GM12878 (cell line): Measurements from ENCODE around the gene RNU2-1. TPM values are rescaled to one million over a fixed set of nuclear protein-coding genes. Genes with fewer than 3 reads are reported as not detected.

Experiments used
- ATAC-seq: fragments of 200-7000 bp; cut with Tn5 transposase; 3 replicates; pipeline ENCODE4 v1.9.1; 2020; ENCODE audit warnings: mild to moderate bottlenecking, moderate library complexity
- BruUV-seq: library from RNA; stranded (reverse); fragments of 400-500 nt; replicated peaks from 2 replicates; lab custom pipeline; 2021; lab: Mats Ljungman, UMichigan
- CTCF ChIA-PET: fragments of 300-600 bp; sonication (Branson Sonifier 250); formaldehyde crosslinking; extraction: SDS; loops from one replicate; lab custom pipeline; 2021; ENCODE audit warnings: inconsistent platforms; lab: Yijun Ruan, JAX
- POLR2A ChIA-PET: fragments of 350-600 bp; formaldehyde crosslinking; extraction: SDS; loops from one replicate; lab custom pipeline; 2021; ENCODE audit warnings: inconsistent platforms; lab: Charles Lee
- RAD21 ChIA-PET: fragments of 300-600 bp; sonication (Branson Sonifier 250); formaldehyde crosslinking; loops from one replicate; lab custom pipeline; 2023; ENCODE audit warnings: antibody characterized with exemption; ENCODE audit not compliant: unreplicated experiment; lab: Charles Lee
- SMC1A ChIA-PET: fragments of 300-600 bp; sonication (Branson Sonifier 250); formaldehyde crosslinking; loops from one replicate; lab custom pipeline; 2023; ENCODE audit not compliant: unreplicated experiment, uncharacterized antibody; lab: Charles Lee
- DNase-seq: peaks from one replicate; pipeline ENCODE4 v3.0.0-alpha.2; 2011; ENCODE audit warnings: low read depth, low spot score
- FAIRE-seq: peaks from 3 replicates; lab custom pipeline; 2011; peaks lifted over from hg19 to GRCh38; lab: Jason Lieb, UNC
- H2AFZ ChIP-seq: 2 replicates; pipeline ENCODE4 v1.6.0; 2011; ENCODE audit warnings: low read depth, low read length, control low read depth; ENCODE audit not compliant: control insufficient read depth
- H3K27ac ChIP-seq: 2 replicates; pipeline ENCODE4 v1.5.1; 2011; ENCODE audit warnings: control low read depth; ENCODE audit not compliant: control insufficient read depth, insufficient read depth
- H3K27me3 ChIP-seq, 2 experiments: replicated peaks in 1 of 2; 2 replicates each; pipeline versions ENCODE4 v1.6.0 to v1.6.1; 2011; ENCODE audit warnings: low read length in 1 of 2; ENCODE audit not compliant: control insufficient read depth in 2 of 2, insufficient read depth in 2 of 2
- H3K36me3 ChIP-seq, 2 experiments: 2 replicates each; pipeline ENCODE4 v1.5.1; 2011; ENCODE audit warnings: low read length in 1 of 2; ENCODE audit not compliant: control insufficient read depth in 2 of 2, insufficient read depth in 2 of 2
- H3K4me1 ChIP-seq: 2 replicates; pipeline ENCODE4 v1.6.1; 2011; ENCODE audit warnings: mild to moderate bottlenecking, low read length, moderate library complexity, mixed read lengths; ENCODE audit not compliant: control insufficient read depth, insufficient read depth
- H3K4me2 ChIP-seq: 2 replicates; pipeline ENCODE4 v1.6.0; 2011; ENCODE audit warnings: control low read depth; ENCODE audit not compliant: control insufficient read depth, insufficient read depth
- H3K4me3 ChIP-seq: fragments of 200-600 bp; sonication (generic); 2 replicates; pipeline ENCODE4 v1.5.1; 2016
- H3K79me2 ChIP-seq: 2 replicates; pipeline ENCODE4 v1.6.0; 2011; ENCODE audit warnings: low read length; ENCODE audit not compliant: control insufficient read depth, insufficient read depth
- H3K9ac ChIP-seq: 2 replicates; pipeline ENCODE4 v1.8.0; 2011; ENCODE audit warnings: low read length, control low read depth, mixed read lengths; ENCODE audit not compliant: control insufficient read depth, insufficient read depth
- H3K9me3 ChIP-seq: replicated peaks from 3 replicates; pipeline ENCODE4 v1.5.1; 2011; ENCODE audit warnings: mild to moderate bottlenecking, low read length; ENCODE audit not compliant: control insufficient read depth, insufficient read depth
- H4K20me1 ChIP-seq: 2 replicates; pipeline ENCODE4 v1.6.0; 2011; ENCODE audit not compliant: control insufficient read depth, insufficient read depth
- BHLHE40 ChIP-seq, 2 experiments: fragments of 450-650 bp in 1 of 2; IDR thresholded peaks; 2 replicates each; pipeline ENCODE4 v1.6.1; 2011 to 2017; ENCODE audit warnings: low read depth in 2 of 2, borderline replicate concordance in 1 of 2, improper control_type of control experiment in 1 of 2, low read length in 1 of 2, mild to moderate bottlenecking in 1 of 2
- CBX3 ChIP-seq: fragments of 200-600 bp; sonication (generic); IDR thresholded peaks from 2 replicates; pipeline ENCODE4 v1.6.1; 2016; ENCODE audit warnings: low read depth, borderline replicate concordance
- CHD1 ChIP-seq: IDR thresholded peaks from 2 replicates; pipeline ENCODE4 v1.6.1; 2012; ENCODE audit warnings: low read depth, low read length, improper control_type of control experiment
- CREM ChIP-seq: IDR thresholded peaks from 2 replicates; pipeline ENCODE4 v1.6.1; 2014; ENCODE audit warnings: antibody characterized with exemption, low read depth
- FOXM1 ChIP-seq: IDR thresholded peaks from 2 replicates; pipeline ENCODE4 v1.6.1; 2012; ENCODE audit warnings: low read depth, mild to moderate bottlenecking, inconsistent platforms, low read length, moderate library complexity
- IKZF1 ChIP-seq: fragments of 450-650 bp; conservative IDR thresholded peaks from 2 replicates; pipeline ENCODE4 v1.6.1; 2017; ENCODE audit warnings: antibody characterized with exemption, mild to moderate bottlenecking
- IKZF2 ChIP-seq, 2 experiments: fragments of 450-650 bp; IDR thresholded peaks; 2 replicates each; pipeline ENCODE4 v1.6.1; 2017; ENCODE audit warnings: mild to moderate bottlenecking in 2 of 2, moderate library complexity in 2 of 2
- JUND ChIP-seq: IDR thresholded peaks from 2 replicates; pipeline ENCODE4 v1.6.1; 2012; ENCODE audit warnings: low read depth, mild to moderate bottlenecking, low read length, improper control_type of control experiment, moderate library complexity
- MTA3 ChIP-seq: IDR thresholded peaks from 2 replicates; pipeline ENCODE4 v1.6.1; 2012; ENCODE audit warnings: low read length, inconsistent platforms, borderline replicate concordance
- NFYA ChIP-seq: IDR thresholded peaks from 2 replicates; pipeline ENCODE4 v1.6.1; 2011; ENCODE audit warnings: low read depth, mild to moderate bottlenecking, low read length, improper control_type of control experiment, borderline replicate concordance
- NRF1 ChIP-seq: conservative IDR thresholded peaks from 2 replicates; pipeline ENCODE4 v1.6.1; 2011; ENCODE audit warnings: mild to moderate bottlenecking, low read depth, low read length, improper control_type of control experiment
- RELA ChIP-seq: fragments of 450-650 bp; IDR thresholded peaks from 2 replicates; pipeline ENCODE4 v1.8.0; 2014; ENCODE audit warnings: borderline replicate concordance; ENCODE audit not compliant: partially characterized antibody
- SMAD1 ChIP-seq: fragments of 450-650 bp; IDR thresholded peaks from 2 replicates; pipeline ENCODE4 v1.6.1; 2018; ENCODE audit warnings: mild to moderate bottlenecking, low read depth; ENCODE audit not compliant: partially characterized antibody
- SP1 ChIP-seq: IDR thresholded peaks from one replicate; pipeline ENCODE4 v1.6.1; 2011; ENCODE audit warnings: low read depth, low read length
- TBL1XR1 ChIP-seq: IDR thresholded peaks from 2 replicates; pipeline ENCODE4 v1.6.1; 2012; ENCODE audit warnings: low read depth, low read length, improper control_type of control experiment
- WGBS: methylation state at CpG from one replicate; pipeline ENCODE4 v1.1.6; 2016; ENCODE audit warnings: low lambda C conversion rate; ENCODE audit not compliant: insufficient replicate concordance, insufficient coverage; ENCODE audit errors: missing lambda C conversion rate; 5-methylcytosine and 5-hydroxymethylcytosine counted together
- in situ Hi-C: fragments of 300-500 bp; cut with MboI; formaldehyde crosslinking; loops from 9 replicates; pipeline ENCODE4 v1.14.3; 2018; ENCODE audit warnings: mixed read lengths
- intact Hi-C: fragments of 100-400 bp; cut with micrococcal nuclease; formaldehyde crosslinking; loops from one replicate; pipeline ENCODE4 v1.14.2; 2022; ENCODE audit not compliant: unreplicated experiment
- polyA plus RNA-seq, 11 experiments: library from polyadenylated mRNA; depleted of rRNA in 4 of 11; unstranded in 6 of 11; stranded (reverse) in 5 of 11; fragments of >200 nt; fragmentation: Nextera tagmentation in 4 of 11; fragmentation: Illumina TruSeq in 1 of 11; extraction: Ambion mirVana in 4 of 11; extraction: Trizol in 1 of 11; gene quantifications; 1 replicate in 1 of 11; 2 replicates in 10 of 11; pipeline versions ENCODE4 v1.2.1 to v1.2.3, GENCODE V29; 2011 to 2016; ENCODE audit warnings: inconsistent platforms in 2 of 11, missing spikeins in 2 of 11, low read depth in 1 of 11
- total RNA-seq, 4 experiments: library from RNA; depleted of rRNA in 3 of 4; stranded (reverse); fragments of >200 nt in 3 of 4; fragmentation: Illumina TruSeq in 1 of 4; extraction: Trizol in 1 of 4; gene quantifications; 2 replicates each; pipeline versions ENCODE4 v1.2.1 to v1.2.3, GENCODE V29; 2013 to 2021
- TF ChIP-seq, protein P1 (sequence below): fragments of 450-650 bp; IDR thresholded peaks from 2 replicates; pipeline ENCODE4 v1.6.1; 2016; ENCODE audit warnings: mild to moderate bottlenecking
- TF ChIP-seq, protein P2 (sequence below): fragments of 450-650 bp; IDR thresholded peaks from 2 replicates; pipeline ENCODE4 v1.6.1; 2017; ENCODE audit warnings: borderline replicate concordance
- TF ChIP-seq, protein P3 (sequence below): fragments of 450-650 bp; IDR thresholded peaks from 2 replicates; pipeline ENCODE4 v1.6.1; 2017; ENCODE audit warnings: mild to moderate bottlenecking, low read depth, inconsistent platforms; ENCODE audit not compliant: poor library complexity, severe bottlenecking

RNU2-1 gene
- total and polyA plus RNA-seq, 10 of the 15 experiments (the other 5 are each of a cell fraction or from before 2014, with no cell fraction given), result 17.5 to 9,631 (median 17.7) TPM; not detected in 7

DNA sequence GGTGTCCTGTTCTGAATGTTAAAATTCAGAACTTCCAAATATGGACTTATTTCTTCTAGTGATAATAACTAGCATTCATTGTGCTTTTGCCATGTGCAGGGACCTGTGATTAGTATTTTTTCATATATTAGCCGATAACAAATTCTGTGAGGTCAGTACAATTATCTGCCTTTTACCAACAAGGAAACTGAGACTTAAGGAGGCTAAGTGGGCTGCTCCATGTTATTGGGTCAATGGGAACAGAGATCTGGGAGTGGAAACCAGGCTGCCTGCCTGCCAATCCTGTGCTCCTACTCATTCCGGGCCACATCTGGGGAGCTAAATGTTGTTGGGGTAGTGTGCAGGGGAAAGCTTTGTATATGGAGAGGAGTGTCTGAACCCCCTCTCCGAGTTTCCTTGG is 18.4 kb downstream of the RNU2-1 start (continued):
- no peak for TF ChIP-seq NFYA
- no peak for TF ChIP-seq IKZF2 (IDR thresholded peaks at IDR 0.05)
- TF ChIP-seq CREM, result no peak
- TF ChIP-seq, protein P1, sequence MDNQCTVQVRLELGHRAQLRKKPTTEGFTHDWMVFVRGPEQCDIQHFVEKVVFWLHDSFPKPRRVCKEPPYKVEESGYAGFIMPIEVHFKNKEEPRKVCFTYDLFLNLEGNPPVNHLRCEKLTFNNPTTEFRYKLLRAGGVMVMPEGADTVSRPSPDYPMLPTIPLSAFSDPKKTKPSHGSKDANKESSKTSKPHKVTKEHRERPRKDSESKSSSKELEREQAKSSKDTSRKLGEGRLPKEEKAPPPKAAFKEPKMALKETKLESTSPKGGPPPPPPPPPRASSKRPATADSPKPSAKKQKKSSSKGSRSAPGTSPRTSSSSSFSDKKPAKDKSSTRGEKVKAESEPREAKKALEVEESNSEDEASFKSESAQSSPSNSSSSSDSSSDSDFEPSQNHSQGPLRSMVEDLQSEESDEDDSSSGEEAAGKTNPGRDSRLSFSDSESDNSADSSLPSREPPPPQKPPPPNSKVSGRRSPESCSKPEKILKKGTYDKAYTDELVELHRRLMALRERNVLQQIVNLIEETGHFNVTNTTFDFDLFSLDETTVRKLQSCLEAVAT, result no peak
- TF ChIP-seq, protein P2, sequence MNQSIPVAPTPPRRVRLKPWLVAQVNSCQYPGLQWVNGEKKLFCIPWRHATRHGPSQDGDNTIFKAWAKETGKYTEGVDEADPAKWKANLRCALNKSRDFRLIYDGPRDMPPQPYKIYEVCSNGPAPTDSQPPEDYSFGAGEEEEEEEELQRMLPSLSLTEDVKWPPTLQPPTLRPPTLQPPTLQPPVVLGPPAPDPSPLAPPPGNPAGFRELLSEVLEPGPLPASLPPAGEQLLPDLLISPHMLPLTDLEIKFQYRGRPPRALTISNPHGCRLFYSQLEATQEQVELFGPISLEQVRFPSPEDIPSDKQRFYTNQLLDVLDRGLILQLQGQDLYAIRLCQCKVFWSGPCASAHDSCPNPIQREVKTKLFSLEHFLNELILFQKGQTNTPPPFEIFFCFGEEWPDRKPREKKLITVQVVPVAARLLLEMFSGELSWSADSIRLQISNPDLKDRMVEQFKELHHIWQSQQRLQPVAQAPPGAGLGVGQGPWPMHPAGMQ, result no peak
- TF ChIP-seq FOXM1, result no peak
- no peak for TF ChIP-seq TBL1XR1
- TF ChIP-seq BHLHE40 (IDR thresholded peaks at IDR 0.05; ENCODE audit: borderline replicate concordance in 1 of 2, low read depth in 2 of 2, low read length in 1 of 2), result no peak

DNA sequence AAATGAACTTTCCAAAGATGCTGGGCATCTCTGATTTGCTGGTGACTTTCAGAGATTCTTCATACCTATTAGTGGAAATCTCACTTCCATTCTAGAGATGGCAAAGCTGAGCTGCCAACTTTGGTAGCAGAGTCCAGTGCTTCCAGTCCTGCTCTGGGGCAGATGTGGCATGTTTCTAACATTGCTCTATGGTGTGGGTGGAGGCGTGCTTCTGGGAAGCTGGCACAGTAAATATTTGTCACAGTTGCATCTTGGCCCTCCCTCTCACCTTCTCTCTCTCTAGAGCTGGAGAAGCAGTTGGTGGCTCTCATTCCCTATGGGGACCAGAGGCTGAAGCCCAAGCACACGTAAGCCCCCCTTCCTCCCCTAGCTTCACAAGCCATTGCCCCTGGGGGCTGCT is 20.2 kb downstream of the RNU2-1 start:
- Histone ChIP-seq H3K27me3 (no peaks in the 10 kb centered on the region), H3K27ac (peak overlapping the region; percentile 85; the same call in 1 of the 2 replicates), H3K79me2 (peaks cover 17% of the 10 kb centered on the region), H2AFZ (no peak overlapping the region), H4K20me1 (no peaks in the 10 kb centered on the region), H3K9ac (peak overlapping the region; percentile 86), H3K9me3 (no peaks in the 10 kb centered on the region), H3K4me3 (peak overlapping the region; percentile 73), H3K36me3 (peaks cover 2 to 14% of the 10 kb centered on the region in 2 experiments; a peak in 3 of 4 replicates), H3K4me2 (peak overlapping the region; percentile 95), H3K4me1 (peaks cover 10% of the 10 kb centered on the region)
- no peak for ATAC-seq
- intact Hi-C loops (no loop called here), in situ Hi-C loops (loop anchor here (10.0 to 25.0 kb wide), 9 partner anchors 101 to 1649 kb away; partner anchors contain the start of genes DNAJC7, EIF1, HDAC5 and MEOX1)
- WGBS, result 97% methylated on average over 2 of the region's 2 CpGs
- no peak for FAIRE-seq
- no TSS peak for BruUV-seq
- CTCF ChIA-PET, result interaction anchor here (1.0 to 2.1 kb wide), 2 partner anchors 14 to 40 kb away, joined by 4 to 5 read pairs; no protein-coding TSS in a partner anchor
- RAD21 ChIA-PET, result no interaction called here
- no peak for TF ChIP-seq MTA3
- TF ChIP-seq, protein P3, sequence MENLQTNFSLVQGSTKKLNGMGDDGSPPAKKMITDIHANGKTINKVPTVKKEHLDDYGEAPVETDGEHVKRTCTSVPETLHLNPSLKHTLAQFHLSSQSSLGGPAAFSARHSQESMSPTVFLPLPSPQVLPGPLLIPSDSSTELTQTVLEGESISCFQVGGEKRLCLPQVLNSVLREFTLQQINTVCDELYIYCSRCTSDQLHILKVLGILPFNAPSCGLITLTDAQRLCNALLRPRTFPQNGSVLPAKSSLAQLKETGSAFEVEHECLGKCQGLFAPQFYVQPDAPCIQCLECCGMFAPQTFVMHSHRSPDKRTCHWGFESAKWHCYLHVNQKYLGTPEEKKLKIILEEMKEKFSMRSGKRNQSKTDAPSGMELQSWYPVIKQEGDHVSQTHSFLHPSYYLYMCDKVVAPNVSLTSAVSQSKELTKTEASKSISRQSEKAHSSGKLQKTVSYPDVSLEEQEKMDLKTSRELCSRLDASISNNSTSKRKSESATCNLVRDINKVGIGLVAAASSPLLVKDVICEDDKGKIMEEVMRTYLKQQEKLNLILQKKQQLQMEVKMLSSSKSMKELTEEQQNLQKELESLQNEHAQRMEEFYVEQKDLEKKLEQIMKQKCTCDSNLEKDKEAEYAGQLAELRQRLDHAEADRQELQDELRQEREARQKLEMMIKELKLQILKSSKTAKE, result no peak
- TF ChIP-seq NRF1, result no peak
- TF ChIP-seq CHD1, result no peak
- no peak for TF ChIP-seq SP1
- no peak for TF ChIP-seq JUND
- TF ChIP-seq IKZF1, result no peak
- TF ChIP-seq CBX3, result no peak
- no peak for TF ChIP-seq SMAD1
- TF ChIP-seq CREM, result no peak
- TF ChIP-seq RELA, result no peak
- SMC1A ChIA-PET, result interaction anchor here (0.9 to 3.9 kb wide), 5 partner anchors 8 to 102 kb away, joined by 3 to 20 read pairs (median 10); no protein-coding TSS in a partner anchor
- DNase-seq, result no peak
- POLR2A ChIA-PET, result interaction anchor here (0.6 to 4.4 kb wide), 4 partner anchors 42 to 1281 kb away, joined by 3 to 31 read pairs (median 12); partner anchors contain the start of gene NBR1
